Measurements from ENCODE around the gene UBE2Z.

- TF ChIP-seq EZH2phosphoT487 (IDR thresholded peaks at IDR 0.05; ENCODE audit: borderline replicate concordance, low read depth, low read length) (no peak), CTCF (conservative IDR thresholded peaks at IDR 0.05; ENCODE audit: low read length) (no peak; the same call in 1 of the 2 replicates)
These were observed 48.2 kb upstream of the UBE2Z start for GRCh38 chr17:48860034-48860433.
